ENCODE measurements around the gene CMTR1.

The CMTR1 gene

DNA sequence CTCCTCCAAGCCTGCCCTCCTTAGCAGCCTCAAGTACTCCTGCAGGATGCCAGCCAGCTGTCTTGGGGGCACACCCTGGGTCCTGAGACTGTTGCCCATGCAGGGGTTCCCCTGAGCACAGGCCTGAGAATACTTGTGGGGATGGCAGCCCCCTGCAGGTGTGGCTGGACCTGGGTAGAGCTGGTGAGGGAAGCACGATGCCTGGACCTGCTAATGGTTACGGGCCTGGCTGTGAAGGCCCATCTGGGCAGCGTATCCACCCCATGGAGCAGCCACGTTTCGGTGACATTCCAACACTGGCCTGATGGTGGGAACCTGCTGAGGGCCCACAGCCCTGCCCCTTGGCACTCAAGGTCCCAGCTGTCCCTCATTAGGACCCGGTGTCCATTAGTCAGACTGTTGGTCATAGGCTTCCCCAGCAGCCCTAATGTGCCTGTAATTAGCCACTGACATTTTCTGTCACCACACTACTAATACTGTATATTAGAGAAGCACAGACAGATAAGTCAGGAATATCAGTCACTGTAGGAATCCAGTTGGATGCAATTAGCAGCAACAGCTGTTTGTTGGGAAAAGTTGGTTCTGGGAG lies 46.3 kb downstream of the CMTR1 start:
- no peak overlapping the region for H3K27ac ChIP-seq (ENCODE audit: low read depth, low read length)
- H3K9me3 ChIP-seq (ENCODE audit: control insufficient read depth, insufficient read depth, low read length): no peaks in the 10 kb centered on the region
- H3K9ac ChIP-seq (ENCODE audit: low read depth, low read length): no peak overlapping the region
- peaks cover 62% of the 10 kb centered on the region for H3K36me3 ChIP-seq (ENCODE audit: control insufficient read depth, insufficient read depth, low read length)
- H3K27me3 ChIP-seq (ENCODE audit: control insufficient read depth, insufficient read depth, low read length): no peaks in the 10 kb centered on the region
- H3K4me1 ChIP-seq (ENCODE audit: control insufficient read depth, insufficient read depth, low read length): peaks cover 16% of the 10 kb centered on the region
- no peak overlapping the region for H3K4me3 ChIP-seq (ENCODE audit: low read depth, low read length)

DNA sequence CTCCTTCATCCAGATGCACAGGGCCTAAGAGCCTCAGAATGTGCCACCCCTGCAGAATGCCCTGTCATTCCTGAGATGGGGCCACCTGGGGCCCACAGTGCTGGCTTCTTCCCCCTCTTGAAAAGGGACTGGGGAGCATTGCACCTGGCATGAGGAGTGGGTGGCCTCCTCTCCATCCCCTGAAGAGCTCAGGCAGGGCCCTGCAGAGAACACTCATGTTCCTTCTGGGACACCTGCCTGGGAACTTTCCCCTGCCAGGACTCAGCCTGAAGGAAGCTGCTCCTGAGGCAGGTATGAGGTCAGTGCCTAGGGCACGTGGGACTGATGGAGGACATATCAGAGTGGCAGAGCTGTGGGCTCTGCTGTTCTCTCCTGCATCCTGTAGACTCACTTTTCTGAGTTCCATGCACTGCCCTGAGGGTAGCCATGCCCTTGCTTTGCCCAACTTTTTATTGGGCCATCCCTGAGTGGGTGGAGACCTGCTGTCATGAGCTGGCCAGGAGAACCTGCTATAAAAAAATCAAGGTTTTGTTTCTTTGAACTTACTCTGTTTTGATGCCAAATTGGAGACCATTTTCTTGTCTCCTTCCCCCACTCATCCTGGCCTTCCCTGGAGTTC lies 47.2 kb downstream of the CMTR1 start:
- no peak overlapping the region for H3K9ac ChIP-seq (ENCODE audit: low read depth, low read length)
- H3K27ac ChIP-seq (ENCODE audit: low read depth, low read length): peak overlapping the region; percentile 9
- H3K4me3 ChIP-seq (ENCODE audit: low read depth, low read length): no peak overlapping the region
- H3K36me3 ChIP-seq (ENCODE audit: control insufficient read depth, insufficient read depth, low read length): peaks cover 54% of the 10 kb centered on the region
- no peaks in the 10 kb centered on the region for H3K27me3 ChIP-seq (ENCODE audit: control insufficient read depth, insufficient read depth, low read length)
- peaks cover 16% of the 10 kb centered on the region for H3K4me1 ChIP-seq (ENCODE audit: control insufficient read depth, insufficient read depth, low read length)
- no peaks in the 10 kb centered on the region for H3K9me3 ChIP-seq (ENCODE audit: control insufficient read depth, insufficient read depth, low read length)

DNA sequence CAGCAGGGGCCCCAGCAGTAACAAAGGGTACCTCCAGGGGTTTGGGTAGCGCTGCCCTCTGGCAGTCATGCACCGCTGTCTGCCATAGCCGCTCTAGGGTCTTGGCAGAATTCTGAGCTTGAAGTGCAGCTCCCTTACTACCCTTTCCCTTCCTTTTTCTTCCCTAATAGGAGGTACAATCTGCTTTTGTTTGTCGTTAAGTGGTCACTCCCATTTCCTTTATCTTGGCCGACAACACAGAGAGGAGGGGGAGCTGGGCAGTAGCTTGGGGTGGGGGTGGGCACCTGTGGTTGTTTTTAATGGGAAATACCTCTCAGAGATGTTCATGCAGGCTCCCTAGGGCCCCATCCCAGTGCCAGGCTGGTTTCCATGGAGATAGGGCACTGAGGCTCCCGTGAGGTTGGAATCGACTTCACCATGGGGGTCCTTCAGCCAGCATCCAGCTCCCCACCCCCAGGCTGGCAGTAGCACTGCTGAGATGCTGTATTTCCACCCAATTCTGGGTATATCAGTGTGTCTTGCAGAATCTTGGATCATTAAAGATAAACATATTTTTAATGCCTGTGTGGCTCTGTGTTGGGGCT lies 48.0 kb downstream of the CMTR1 start:
- Histone ChIP-seq H3K9me3 (ENCODE audit: control insufficient read depth, insufficient read depth, low read length) (no peaks in the 10 kb centered on the region), H3K36me3 (ENCODE audit: control insufficient read depth, insufficient read depth, low read length) (peaks cover 46% of the 10 kb centered on the region), H3K27me3 (ENCODE audit: control insufficient read depth, insufficient read depth, low read length) (no peaks in the 10 kb centered on the region), H3K4me1 (ENCODE audit: control insufficient read depth, insufficient read depth, low read length) (peaks cover 16% of the 10 kb centered on the region), H3K9ac (ENCODE audit: low read depth, low read length) (no peak overlapping the region), H3K27ac (ENCODE audit: low read depth, low read length) (peak overlapping the region; percentile 65), H3K4me3 (ENCODE audit: low read depth, low read length) (no peak overlapping the region)

GRCh38 chr6:37481711-37482605 lies 48.9 kb downstream of the CMTR1 start:
- peaks cover 16% of the 10 kb centered on the region for H3K4me1 ChIP-seq (ENCODE audit: control insufficient read depth, insufficient read depth, low read length)
- H3K27ac ChIP-seq (ENCODE audit: low read depth, low read length): peak overlapping the region; percentile 65

DNA sequence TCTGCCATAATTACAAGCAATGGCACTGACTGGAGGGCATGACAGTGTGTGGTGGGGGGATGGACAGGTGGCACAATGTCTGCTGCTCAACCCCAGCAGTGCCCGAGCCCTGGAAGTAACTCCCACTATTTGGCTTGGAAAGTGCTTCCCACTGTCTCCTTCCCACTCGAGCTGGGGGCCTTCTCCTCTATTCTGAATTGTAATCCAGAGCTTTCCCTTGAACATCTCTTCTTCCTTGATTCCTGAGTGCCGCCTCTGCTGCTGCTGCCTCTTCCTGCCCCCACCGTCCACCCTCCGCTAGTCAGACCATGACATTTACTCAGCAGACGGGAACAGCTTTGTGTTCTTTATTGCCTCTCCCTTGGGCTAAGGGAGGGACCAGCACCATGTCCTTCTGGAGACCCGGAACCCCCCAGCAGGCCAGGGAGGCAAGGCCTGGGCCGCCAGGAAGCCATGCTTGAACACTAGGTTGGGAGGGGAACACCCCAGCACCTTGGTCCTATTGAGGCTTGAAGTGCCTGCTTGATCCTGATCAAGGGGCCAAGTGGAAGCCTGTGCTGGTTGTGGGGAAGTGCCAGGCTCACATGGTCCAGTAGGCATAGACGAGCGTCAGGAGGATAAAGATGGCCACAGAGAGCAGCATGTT lies 49.7 kb downstream of the CMTR1 start:
- no peak overlapping the region for H3K4me3 ChIP-seq (ENCODE audit: low read depth, low read length)
- no peaks in the 10 kb centered on the region for H3K27me3 ChIP-seq (ENCODE audit: control insufficient read depth, insufficient read depth, low read length)
- H3K27ac ChIP-seq (ENCODE audit: low read depth, low read length): no peak overlapping the region
- no peaks in the 10 kb centered on the region for H3K9me3 ChIP-seq (ENCODE audit: control insufficient read depth, insufficient read depth, low read length)
- H3K4me1 ChIP-seq (ENCODE audit: control insufficient read depth, insufficient read depth, low read length): peaks cover 16% of the 10 kb centered on the region
- no peak overlapping the region for H3K9ac ChIP-seq (ENCODE audit: low read depth, low read length)
- H3K36me3 ChIP-seq (ENCODE audit: control insufficient read depth, insufficient read depth, low read length): peaks cover 32% of the 10 kb centered on the region

More at GRCh38 chr6:37481711-37482605, 48.9 kb downstream of the CMTR1 start:
- Histone ChIP-seq H3K36me3 (ENCODE audit: control insufficient read depth, insufficient read depth, low read length) (peaks cover 37% of the 10 kb centered on the region), H3K9ac (ENCODE audit: low read depth, low read length) (no peak overlapping the region), H3K9me3 (ENCODE audit: control insufficient read depth, insufficient read depth, low read length) (no peaks in the 10 kb centered on the region), H3K27me3 (ENCODE audit: control insufficient read depth, insufficient read depth, low read length) (no peaks in the 10 kb centered on the region), H3K4me3 (ENCODE audit: low read depth, low read length) (no peak overlapping the region)

- H3K9ac ChIP-seq (ENCODE audit: low read depth, low read length): no peak overlapping the region
- H3K4me3 ChIP-seq (ENCODE audit: low read depth, low read length): no peak overlapping the region
- no peaks in the 10 kb centered on the region for H3K9me3 ChIP-seq (ENCODE audit: control insufficient read depth, insufficient read depth, low read length)
- no peaks in the 10 kb centered on the region for H3K27me3 ChIP-seq (ENCODE audit: control insufficient read depth, insufficient read depth, low read length)
- H3K4me1 ChIP-seq (ENCODE audit: control insufficient read depth, insufficient read depth, low read length): peaks cover 16% of the 10 kb centered on the region
- peaks cover 26% of the 10 kb centered on the region for H3K36me3 ChIP-seq (ENCODE audit: control insufficient read depth, insufficient read depth, low read length)
- H3K27ac ChIP-seq (ENCODE audit: low read depth, low read length): no peak overlapping the region
These were observed 50.4 kb downstream of the CMTR1 start for GRCh38 chr6:37483252-37483901.

DNA sequence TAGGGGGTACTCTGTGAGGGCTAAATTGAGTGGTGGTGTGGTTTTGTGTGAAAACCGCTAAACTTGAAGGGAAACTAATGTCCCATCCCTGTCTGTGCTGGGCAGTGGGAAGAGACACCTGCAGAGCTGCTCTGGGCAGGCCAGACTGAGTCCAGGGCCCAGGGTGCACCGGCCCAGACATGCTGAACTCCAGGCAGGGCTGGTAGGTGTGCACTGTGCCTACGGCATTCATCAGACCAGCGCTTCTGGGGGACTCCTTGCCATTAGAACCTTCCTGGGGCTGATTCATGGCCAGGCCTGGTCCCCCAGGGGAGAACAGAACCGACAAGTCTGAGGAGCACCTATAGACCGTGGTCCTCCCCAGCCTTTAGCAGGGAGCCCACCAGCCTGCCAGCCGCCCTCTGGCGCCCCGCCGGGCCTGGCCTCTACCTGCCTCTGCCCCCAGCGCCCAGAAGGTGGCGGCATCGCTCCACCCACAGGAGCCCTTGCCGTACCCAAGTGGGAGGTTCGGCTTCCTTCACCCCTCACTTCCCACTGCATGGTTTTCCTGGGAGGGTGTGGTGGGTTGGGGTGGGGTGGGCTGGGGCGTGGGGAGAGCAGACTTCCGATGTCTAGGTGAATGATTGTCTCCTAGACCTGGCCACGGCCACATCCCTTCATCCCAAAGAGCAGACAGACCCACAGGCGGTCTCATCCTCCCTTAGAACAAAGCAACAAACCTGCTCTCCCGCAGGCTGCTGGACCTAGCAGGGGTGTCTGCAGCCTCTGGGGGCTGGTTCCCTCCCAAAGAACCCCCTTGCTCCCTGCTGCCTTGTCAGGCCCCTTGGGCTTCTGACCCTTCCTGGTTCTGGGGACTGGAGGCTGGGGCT lies 51.1 kb downstream of the CMTR1 start:
- peaks cover 16% of the 10 kb centered on the region for H3K4me1 ChIP-seq (ENCODE audit: control insufficient read depth, insufficient read depth, low read length)
- H3K9ac ChIP-seq (ENCODE audit: low read depth, low read length): no peak overlapping the region
- no peaks in the 10 kb centered on the region for H3K9me3 ChIP-seq (ENCODE audit: control insufficient read depth, insufficient read depth, low read length)
- H3K4me3 ChIP-seq (ENCODE audit: low read depth, low read length): no peak overlapping the region
- peaks cover 18% of the 10 kb centered on the region for H3K36me3 ChIP-seq (ENCODE audit: control insufficient read depth, insufficient read depth, low read length)
- no peaks in the 10 kb centered on the region for H3K27me3 ChIP-seq (ENCODE audit: control insufficient read depth, insufficient read depth, low read length)
- no peak overlapping the region for H3K27ac ChIP-seq (ENCODE audit: low read depth, low read length)

DNA sequence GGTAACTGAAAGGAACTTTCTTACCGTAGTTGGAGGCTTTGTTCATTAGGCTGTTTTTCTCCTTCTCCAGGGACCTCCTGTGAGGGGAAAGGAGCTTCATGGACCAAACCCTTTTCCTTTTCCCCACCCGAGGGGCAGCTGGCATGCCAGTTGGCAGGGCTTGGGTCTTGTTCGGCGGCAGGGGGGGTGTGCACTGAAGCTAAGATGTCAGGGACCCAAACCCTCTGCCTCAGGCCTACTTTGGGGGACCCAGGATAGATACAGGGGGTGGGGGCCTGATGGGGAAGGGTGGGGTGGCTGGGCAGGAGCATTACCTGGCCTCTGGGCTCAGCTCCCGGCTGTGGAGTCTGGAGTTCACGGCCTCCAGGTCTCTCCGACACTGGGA lies 51.8 kb downstream of the CMTR1 start:
- peaks cover 12% of the 10 kb centered on the region for H3K36me3 ChIP-seq (ENCODE audit: control insufficient read depth, insufficient read depth, low read length)
- H3K9me3 ChIP-seq (ENCODE audit: control insufficient read depth, insufficient read depth, low read length): no peaks in the 10 kb centered on the region
- no peak overlapping the region for H3K9ac ChIP-seq (ENCODE audit: low read depth, low read length)
- H3K4me1 ChIP-seq (ENCODE audit: control insufficient read depth, insufficient read depth, low read length): peaks cover 16% of the 10 kb centered on the region
- no peak overlapping the region for H3K4me3 ChIP-seq (ENCODE audit: low read depth, low read length)
- H3K27ac ChIP-seq (ENCODE audit: low read depth, low read length): no peak overlapping the region
- H3K27me3 ChIP-seq (ENCODE audit: control insufficient read depth, insufficient read depth, low read length): no peaks in the 10 kb centered on the region

- Histone ChIP-seq H3K27ac (ENCODE audit: low read depth, low read length) (no peak overlapping the region), H3K9me3 (ENCODE audit: control insufficient read depth, insufficient read depth, low read length) (no peaks in the 10 kb centered on the region), H3K4me3 (ENCODE audit: low read depth, low read length) (no peak overlapping the region), H3K27me3 (ENCODE audit: control insufficient read depth, insufficient read depth, low read length) (no peaks in the 10 kb centered on the region), H3K4me1 (ENCODE audit: control insufficient read depth, insufficient read depth, low read length) (peaks cover 15% of the 10 kb centered on the region), H3K9ac (ENCODE audit: low read depth, low read length) (no peak overlapping the region), H3K36me3 (ENCODE audit: control insufficient read depth, insufficient read depth, low read length) (peaks cover 7% of the 10 kb centered on the region; the same call in 1 of the 2 replicates)
These were observed 52.3 kb downstream of the CMTR1 start for GRCh38 chr6:37485291-37485702.

Data from HUES48 (cell line).